GM18505 (cell line): Measurements from ENCODE around the gene PNLIP.

Experiments used
- ATAC-seq: cut with Tn5 transposase; IDR thresholded peaks from one replicate; pipeline ENCODE4 v1.9.1; 2021; ENCODE audit not compliant: unreplicated experiment
- POLR2A ChIP-seq: IDR thresholded peaks from 4 replicates; pipeline ENCODE4 v1.6.1; 2011; ENCODE audit warnings: borderline replicate concordance; ENCODE audit not compliant: insufficient read depth, insufficient read length; ENCODE audit errors: extremely low read depth

The PNLIP gene

GRCh38 chr10:116553378-116553980 lies 7.7 kb downstream of the PNLIP start:
- ATAC-seq, result no peak
- no peak for TF ChIP-seq POLR2A

DNA sequence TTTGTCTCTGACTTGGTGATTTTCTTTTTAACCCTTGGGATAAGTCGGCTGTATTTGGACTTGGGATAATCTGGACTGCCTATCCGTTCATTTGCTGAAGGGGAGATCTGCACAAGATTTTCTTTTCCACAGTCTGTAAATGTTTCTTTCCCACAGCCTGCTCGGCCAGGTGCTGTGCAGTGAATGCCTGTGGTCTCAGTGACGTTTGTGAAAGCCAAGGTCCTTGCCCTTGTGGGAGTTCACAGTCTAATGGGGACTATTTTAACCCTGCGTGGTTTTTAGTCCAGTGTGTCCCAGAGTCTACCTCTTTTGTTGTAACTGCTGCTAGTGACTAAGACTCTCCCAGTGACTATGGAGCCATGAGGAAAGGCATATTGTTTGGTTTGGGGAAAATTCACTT lies 8.9 kb downstream of the PNLIP start:
- TF ChIP-seq POLR2A, result no peak
- ATAC-seq, result no peak

GRCh38 chr10:116555880-116556279 lies 10.1 kb downstream of the PNLIP start:
- no peak for ATAC-seq

DNA sequence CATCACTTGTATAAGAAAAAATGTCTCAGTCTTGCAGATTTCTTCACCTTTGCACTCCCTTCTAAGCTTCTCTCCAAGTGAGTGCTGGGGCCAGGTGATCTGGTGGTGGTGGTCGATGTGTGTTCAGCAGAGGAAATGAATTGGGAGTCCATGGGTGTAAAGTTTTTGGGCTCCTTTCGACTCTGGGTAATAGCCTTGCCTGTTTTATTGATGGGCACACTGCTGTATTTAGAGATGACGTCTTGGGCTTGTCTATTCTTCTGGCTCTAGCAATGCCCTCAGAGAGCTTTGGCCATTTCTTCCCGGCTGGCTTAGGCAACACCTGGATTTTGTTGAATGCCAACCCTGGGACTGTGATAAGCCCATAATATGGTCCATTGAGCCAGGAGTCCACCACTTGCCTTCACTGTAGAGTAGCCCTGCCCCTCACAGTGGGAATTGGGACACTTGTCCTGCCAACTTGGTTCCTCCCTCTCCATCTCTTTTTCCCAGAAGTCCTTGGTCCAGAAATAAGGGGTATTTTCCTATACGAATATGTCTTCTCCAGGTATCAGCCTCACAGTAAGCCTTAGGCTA lies 11.7 kb downstream of the PNLIP start:
- TF ChIP-seq POLR2A, result no peak

More at GRCh38 chr10:116555880-116556279, 10.1 kb downstream of the PNLIP start:
- TF ChIP-seq POLR2A, result no peak

DNA sequence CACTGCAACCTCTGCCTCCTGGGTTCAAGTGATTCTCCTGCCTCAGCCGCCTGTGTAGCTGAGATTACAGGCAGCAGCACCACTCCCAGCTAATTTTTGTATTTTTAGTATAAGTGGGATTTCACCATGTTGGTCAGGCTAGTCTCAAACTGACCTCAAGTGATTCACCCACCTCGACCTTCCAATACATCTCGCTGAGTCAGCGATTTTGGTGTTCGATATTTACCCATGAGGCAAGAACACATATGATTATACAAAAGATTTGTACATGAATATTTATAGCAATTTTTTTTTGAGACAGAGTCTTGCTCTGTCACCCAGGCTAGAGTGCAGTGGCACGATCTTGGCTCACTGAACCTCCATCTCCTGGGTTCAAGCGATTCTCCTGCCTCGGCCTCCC lies 19.8 kb downstream of the PNLIP start:
- TF ChIP-seq POLR2A, result no peak
- no peak for ATAC-seq

More for the DNA sequence above, 11.7 kb downstream of the PNLIP start:
- no peak for ATAC-seq

DNA sequence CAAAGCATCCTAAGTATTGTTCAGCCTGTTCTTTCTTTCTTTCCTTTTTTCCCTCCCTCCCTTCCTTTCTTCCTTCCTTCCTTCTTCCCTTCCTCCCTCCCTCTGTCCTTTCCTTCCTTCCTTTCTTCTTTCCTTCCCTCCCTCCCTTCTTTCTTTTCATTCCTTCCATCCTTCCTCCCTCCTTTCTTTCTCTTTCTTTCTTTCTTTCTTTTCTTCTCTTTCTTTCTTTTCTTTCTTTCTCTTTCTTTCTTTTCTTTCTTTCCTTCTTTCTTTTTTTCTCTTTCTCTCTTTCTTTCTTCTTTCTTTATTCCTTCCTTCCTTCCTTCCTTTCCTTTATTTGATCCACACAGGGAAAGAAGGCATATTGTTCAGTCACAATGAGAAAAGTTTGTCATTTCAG lies 21.2 kb downstream of the PNLIP start:
- no peak for TF ChIP-seq POLR2A
- ATAC-seq, result no peak

DNA sequence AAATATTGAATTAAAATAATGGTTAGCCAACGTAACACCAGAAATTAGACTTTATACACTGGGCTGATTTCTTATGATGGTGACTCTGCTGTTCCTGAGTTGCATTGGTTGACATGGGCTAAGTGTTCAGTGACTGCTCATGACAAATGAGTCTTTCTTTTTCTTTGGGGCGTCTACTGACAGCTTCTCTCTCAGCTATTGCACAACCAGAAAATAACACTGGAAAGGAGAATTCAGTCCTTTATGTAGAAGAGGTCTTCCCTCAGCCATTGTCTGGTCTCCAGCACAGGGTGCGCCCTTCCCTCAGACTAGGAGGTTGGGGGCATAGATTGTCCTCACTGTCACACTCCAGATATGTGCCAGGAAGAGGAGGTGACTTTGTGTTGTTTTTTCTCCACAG lies 21.6 kb downstream of the PNLIP start:
- TF ChIP-seq POLR2A, result no peak
- no peak for ATAC-seq

DNA sequence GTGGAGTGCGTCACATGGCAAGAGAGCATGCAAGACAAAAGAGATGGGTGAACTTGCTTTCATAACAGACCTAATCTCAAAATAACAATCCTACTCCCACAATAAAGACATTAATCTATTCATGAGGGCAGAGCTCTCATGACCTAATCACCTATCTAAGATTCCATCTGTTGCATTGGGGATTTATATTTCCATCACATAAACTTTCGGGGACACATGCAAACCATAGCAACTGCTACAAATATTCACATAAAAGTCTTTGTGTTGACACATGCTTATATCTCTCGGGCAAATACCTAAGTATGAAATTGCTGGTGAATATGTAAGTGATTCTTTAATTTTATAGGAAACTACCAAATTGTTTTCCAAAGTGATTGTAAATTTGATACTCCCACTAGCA lies 29.1 kb downstream of the PNLIP start:
- ATAC-seq, result no peak

DNA sequence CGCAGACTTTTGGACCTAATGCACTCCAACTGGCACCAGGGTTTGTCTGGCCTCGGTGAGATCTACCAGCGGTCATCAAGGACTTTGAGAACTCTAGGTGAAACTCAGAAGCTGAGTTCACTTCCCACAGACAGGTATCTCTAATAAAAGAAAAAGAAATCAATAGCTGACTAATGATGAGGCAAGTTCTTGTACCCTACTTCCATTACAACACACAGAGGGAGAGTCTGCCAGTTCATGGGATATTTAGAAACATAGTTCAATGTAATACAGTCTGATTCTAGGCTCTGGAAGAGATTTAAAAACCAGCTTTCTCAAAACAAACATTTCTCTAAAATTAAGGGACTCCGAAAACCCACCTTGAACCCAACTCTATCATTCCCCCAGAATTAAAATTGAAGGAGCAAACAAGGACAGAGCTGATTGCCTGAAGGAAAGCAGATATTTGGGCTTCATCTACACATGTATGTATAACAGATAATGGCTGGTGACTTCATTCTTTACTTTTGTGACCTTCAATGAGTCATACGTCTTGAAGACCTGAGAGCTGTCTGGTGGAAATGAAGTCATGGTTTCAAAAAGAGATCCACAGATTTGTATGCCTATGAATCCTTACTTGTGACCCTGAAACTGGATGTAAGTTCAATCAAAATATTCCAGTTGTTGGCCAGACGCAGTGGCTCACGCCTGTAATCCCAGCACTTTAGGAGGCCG lies 42.3 kb downstream of the PNLIP start:
- no peak for ATAC-seq
- TF ChIP-seq POLR2A, result no peak

More for the DNA sequence above, 29.1 kb downstream of the PNLIP start:
- TF ChIP-seq POLR2A, result no peak

DNA sequence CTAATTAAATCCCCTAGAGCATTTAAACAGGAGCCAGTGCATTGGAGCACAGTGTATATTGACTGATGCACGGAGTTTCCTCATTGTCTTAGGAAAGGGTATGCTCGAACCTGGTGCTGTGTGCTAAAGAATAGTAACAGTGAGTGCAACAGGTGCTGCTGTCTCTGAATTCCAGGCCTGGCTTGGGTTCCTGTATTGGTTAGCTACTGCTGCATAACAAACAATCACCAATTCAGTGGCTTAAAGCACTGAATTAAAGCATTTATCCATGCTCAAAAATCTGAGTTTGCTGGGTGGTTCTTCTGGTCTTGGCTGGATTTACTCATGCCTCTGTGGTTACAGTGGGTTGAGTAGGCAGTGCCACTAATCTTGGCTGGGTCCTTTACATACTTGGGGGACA lies 43.3 kb downstream of the PNLIP start:
- no peak for TF ChIP-seq POLR2A
- no peak for ATAC-seq

DNA sequence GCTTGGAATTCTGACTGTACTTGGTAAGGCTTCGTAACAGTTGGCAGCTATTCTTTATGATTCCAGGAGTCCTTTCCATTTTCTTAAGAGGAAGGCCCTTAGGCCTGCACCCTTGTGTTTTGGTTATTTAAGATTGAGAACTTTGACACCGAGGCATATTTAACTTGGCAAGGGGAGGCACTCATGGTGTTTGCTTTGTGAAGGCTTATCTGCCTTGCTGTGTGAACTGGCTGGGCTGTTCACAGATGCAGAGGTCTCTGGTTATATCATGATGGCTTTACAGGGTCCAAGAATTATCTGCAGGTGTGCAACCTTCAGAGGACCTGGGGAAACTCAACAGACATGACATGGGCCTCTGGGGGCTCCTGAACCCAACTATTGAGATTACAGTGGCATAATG lies 44.2 kb downstream of the PNLIP start:
- no peak for TF ChIP-seq POLR2A
- ATAC-seq, result no peak

DNA sequence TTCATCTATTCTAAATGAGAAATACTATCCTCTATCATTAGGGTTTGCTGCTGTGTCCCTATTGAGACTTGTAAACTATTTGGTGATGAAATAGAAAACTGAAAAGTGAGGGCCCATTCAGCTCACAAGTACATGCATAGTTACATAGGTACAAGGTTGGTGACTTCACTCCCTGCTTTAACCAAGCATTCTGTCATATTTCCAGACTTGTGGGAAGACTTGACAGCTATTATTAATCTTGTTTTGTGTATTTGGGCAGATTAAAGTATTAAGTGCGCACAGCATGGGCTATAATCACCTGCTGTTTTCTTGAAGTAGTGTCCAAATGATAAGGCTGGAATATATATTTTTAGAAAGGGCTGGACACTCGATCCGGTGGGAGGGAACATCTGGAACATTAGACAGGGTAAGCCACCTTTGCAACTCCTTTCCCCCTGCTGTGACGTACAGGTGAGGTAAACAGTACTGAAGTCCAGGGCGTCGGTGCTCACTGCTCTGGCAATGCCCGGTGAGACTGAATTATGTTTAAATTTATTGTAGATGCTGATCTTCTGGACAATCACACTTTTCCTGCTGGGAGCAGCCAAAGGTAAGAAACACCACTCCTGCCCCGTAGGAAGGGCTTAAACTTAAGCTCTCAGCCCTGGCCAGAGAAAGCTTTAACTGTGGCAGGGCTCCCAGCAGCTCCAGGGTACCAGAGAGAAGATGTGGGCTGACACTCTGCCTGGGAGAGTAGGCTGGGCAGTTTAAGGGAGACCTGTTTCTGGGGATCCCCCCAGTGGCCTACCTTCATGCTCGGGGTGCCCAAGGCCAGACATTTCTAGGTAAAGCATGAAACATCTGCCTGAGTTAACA lies 45.1 kb downstream of the PNLIP start, which contains the start of gene PNLIPRP1:
PNLIPRP1 (plus strand) TSS at position 370 of the 855 bp plus-strand sequence; CDS start at position 541, 171 bp downstream.
- TF ChIP-seq POLR2A, result no peak
- ATAC-seq, result no peak

DNA sequence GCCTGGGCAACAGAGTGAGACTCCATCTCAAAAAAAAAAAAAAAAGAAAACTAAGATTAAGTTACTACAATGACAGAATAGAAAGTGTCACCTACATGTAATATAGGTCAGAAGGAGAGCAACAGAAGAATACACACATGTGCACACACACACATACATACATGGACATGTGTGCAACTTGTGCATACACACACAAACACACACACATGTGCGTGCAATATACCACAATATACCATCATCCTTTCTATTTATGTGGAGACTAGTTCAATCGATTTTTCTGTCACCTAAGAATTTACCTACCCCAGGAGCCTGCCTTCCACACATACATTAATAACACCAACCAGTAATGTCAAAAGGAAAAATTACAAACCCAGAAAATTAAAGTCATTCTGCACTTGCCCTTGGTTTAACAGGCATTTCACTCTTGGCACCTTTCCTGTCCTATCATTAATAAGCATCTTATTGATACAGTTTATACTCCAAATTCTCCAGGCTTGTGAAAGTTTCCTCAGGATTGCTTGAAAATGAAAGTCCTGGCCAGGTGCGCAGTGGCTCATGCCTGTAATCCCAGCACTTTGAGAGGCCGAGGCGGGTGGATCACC lies 47.5 kb downstream of the PNLIP start:
- no peak for TF ChIP-seq POLR2A

More for the DNA sequence above, 47.5 kb downstream of the PNLIP start:
- no peak for ATAC-seq
